ENCODE results near the gene TPD52L2.

TPD52L2 gene

DNA sequence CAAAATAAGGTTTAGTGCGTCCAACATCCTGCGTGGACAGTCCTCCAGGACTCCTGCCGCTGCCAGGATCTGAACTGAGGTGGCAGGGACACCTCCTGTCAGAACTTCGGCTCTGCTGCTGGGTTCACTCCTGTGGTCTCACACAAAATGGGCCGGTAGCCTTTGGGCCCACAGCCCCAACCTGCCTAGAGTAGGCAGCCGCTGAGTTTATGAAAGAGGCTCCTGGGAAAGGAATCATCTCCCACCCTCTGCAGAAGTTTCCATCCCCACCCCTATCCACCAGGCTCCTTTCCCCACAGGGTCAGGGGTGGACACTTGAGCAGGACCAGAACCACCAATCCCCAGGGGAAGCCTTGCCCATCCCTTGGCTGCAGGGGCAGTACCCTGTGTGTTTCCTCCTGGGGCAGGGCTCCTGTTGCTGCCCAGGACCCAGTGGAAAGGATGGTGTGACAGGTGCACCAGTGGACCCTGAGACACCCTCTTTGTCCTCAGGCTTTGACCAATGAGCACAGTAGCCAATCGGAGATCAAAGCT, 5.8 kb upstream of the TPD52L2 start:
- Histone ChIP-seq H3K4me3 (ENCODE audit: low read length, poor library complexity, severe bottlenecking) (peak overlapping the region; percentile 68), H3K27me3 (ENCODE audit: insufficient read depth, low read length, poor library complexity, severe bottlenecking) (no peaks in the 10 kb centered on the region), H4K20me1 (ENCODE audit: insufficient read depth, low read length, poor library complexity, severe bottlenecking) (no peaks in the 10 kb centered on the region), H3K36me3 (ENCODE audit: insufficient read depth, low read length) (no peaks in the 10 kb centered on the region; the same call in 1 of the 2 replicates), H3K79me2 (ENCODE audit: insufficient read depth, low read length) (peaks cover 21% of the 10 kb centered on the region; the same call in 1 of the 2 replicates), H2AFZ (ENCODE audit: low read length) (no peak overlapping the region), H3K4me1 (ENCODE audit: insufficient read depth, low read length, poor library complexity, severe bottlenecking) (peaks cover 39% of the 10 kb centered on the region), H3K9me3 (ENCODE audit: insufficient read depth, low read depth, low read length) (no peaks in the 10 kb centered on the region), H3F3A (ENCODE audit: low read depth) (no peaks in the 10 kb centered on the region), H3K9ac (ENCODE audit: low read depth, low read length, poor library complexity, severe bottlenecking) (peak overlapping the region; percentile 80), H3K4me2 (ENCODE audit: low read depth, low read length, poor library complexity, severe bottlenecking) (peak overlapping the region; percentile 81), H3K9me2 (replicated peaks; ENCODE audit: low read depth, low read length) (no peaks in the 10 kb centered on the region)
- TF ChIP-seq CTCF (conservative IDR thresholded peaks at IDR 0.05; ENCODE audit: low read length) (no peak; the same call in none of the 2 replicates), EZH2phosphoT487 (IDR thresholded peaks at IDR 0.05; ENCODE audit: borderline replicate concordance) (no peak)

DNA sequence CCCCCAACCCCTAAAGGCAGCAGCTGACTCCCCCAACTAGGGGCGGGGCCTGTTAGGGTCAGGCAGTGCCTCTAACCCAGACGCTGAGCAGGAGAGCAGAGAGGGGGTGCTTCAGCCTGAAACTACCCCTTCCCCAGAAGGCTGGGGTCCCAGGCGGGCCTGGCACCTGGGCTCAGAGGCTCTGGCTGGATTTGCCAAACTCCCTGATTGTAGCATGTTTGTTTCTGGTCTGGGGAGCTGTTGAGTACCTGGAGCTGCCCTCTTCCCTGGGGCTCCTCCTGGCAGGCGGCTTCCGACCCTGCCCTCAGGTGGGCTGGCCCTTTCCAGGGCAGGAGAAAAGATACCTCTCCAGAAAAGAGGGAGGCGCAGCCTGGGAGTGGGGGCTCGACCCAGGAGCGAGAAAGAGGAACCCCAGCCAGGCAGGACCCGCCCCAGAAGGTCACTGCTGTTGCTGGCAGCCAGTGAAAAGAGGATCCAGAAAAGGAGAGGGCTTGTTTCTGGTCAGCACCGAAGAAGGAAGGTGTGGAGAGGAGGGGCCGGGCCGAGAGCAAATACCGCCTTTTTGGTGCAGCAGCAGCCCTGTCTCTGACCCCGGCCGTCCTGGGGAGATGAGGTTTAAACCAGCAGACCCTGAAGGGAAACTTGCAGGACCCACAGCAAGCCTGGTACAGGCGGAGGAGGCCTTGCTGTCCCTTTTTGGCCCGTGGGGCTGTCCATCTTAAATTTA, 4.6 kb upstream of the TPD52L2 start:
- no peaks in the 10 kb centered on the region; the same call in 1 of the 2 replicates for H3K36me3 ChIP-seq (ENCODE audit: insufficient read depth, low read length)
- H3K27me3 ChIP-seq (ENCODE audit: insufficient read depth, low read length, poor library complexity, severe bottlenecking), result no peaks in the 10 kb centered on the region
- H3K4me1 ChIP-seq (ENCODE audit: insufficient read depth, low read length, poor library complexity, severe bottlenecking), result peaks cover 34% of the 10 kb centered on the region
- H3K9me2 ChIP-seq (replicated peaks; ENCODE audit: low read depth, low read length), result no peaks in the 10 kb centered on the region
- H4K20me1 ChIP-seq (ENCODE audit: insufficient read depth, low read length, poor library complexity, severe bottlenecking), result peaks cover 1% of the 10 kb centered on the region
- H2AFZ ChIP-seq (ENCODE audit: low read length), result no peak overlapping the region
- H3K9ac ChIP-seq (ENCODE audit: low read depth, low read length, poor library complexity, severe bottlenecking), result no peak overlapping the region
- no peak overlapping the region for H3K4me3 ChIP-seq (ENCODE audit: low read length, poor library complexity, severe bottlenecking)
- no peaks in the 10 kb centered on the region for H3K9me3 ChIP-seq (ENCODE audit: insufficient read depth, low read depth, low read length)
- peaks cover 24% of the 10 kb centered on the region for H3K79me2 ChIP-seq (ENCODE audit: insufficient read depth, low read length)
- no peak for TF ChIP-seq CTCF (conservative IDR thresholded peaks at IDR 0.05; ENCODE audit: low read length)
- no peak for TF ChIP-seq EZH2phosphoT487 (IDR thresholded peaks at IDR 0.05; ENCODE audit: borderline replicate concordance)
- H3K4me2 ChIP-seq (ENCODE audit: low read depth, low read length, poor library complexity, severe bottlenecking), result no peak overlapping the region
- H3F3A ChIP-seq (ENCODE audit: low read depth), result no peaks in the 10 kb centered on the region

DNA sequence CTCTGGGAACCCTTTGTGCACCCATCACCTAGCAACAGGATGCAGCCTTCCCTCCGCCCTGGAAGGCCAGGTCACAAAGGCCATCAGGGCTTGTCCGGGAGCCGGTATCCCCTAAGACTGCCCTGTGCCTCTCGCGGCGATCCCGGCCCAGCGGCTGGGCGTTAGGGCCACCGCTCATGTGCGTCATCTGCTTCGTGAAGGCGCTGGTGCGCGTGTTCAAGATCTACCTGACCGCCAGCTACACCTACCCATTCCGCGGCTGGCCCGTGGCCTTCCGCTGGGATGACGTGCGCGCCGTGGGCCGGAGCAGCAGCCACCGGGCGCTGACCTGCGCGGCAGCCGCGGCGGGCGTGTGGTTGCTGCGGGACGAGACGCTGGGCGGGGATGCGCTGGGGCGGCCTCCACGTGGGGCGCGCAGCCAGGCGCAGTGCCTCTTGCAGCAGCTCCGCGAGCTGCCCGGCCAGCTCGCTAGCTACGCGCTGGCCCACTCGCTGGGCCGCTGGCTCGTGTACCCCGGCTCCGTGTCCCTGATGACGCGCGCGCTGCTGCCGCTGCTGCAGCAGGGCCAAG, 3.6 kb upstream of the TPD52L2 start, which contains the start of gene ABHD16B:
ABHD16B (plus strand) TSS at position 134 of the 570 bp plus-strand sequence; CDS start at position 177, 43 bp downstream.
- H3K4me2 ChIP-seq (ENCODE audit: low read depth, low read length, poor library complexity, severe bottlenecking), result no peak within 1 kb of the TSS
- peaks cover 34% of the 10 kb centered on the region for H3K79me2 ChIP-seq (ENCODE audit: insufficient read depth, low read length)
- H3F3A ChIP-seq (ENCODE audit: low read depth), result no peaks in the 10 kb centered on the region
- H2AFZ ChIP-seq (ENCODE audit: low read length), result no peak within 1 kb of the TSS
- no peak within 1 kb of the TSS for H3K4me3 ChIP-seq (ENCODE audit: low read length, poor library complexity, severe bottlenecking)
- peaks cover 5% of the 10 kb centered on the region for H4K20me1 ChIP-seq (ENCODE audit: insufficient read depth, low read length, poor library complexity, severe bottlenecking)
- TF ChIP-seq EZH2phosphoT487 (IDR thresholded peaks at IDR 0.05; ENCODE audit: borderline replicate concordance), result no peak
- TF ChIP-seq CTCF (conservative IDR thresholded peaks at IDR 0.05; ENCODE audit: low read length), result no peak
- no peaks in the 10 kb centered on the region for H3K27me3 ChIP-seq (ENCODE audit: insufficient read depth, low read length, poor library complexity, severe bottlenecking)
- no peak within 1 kb of the TSS for H3K9ac ChIP-seq (ENCODE audit: low read depth, low read length, poor library complexity, severe bottlenecking)
- H3K36me3 ChIP-seq (ENCODE audit: insufficient read depth, low read length), result no peaks in the 10 kb centered on the region; the same call in 1 of the 2 replicates
- H3K9me3 ChIP-seq (ENCODE audit: insufficient read depth, low read depth, low read length), result no peaks in the 10 kb centered on the region
- no peaks in the 10 kb centered on the region for H3K9me2 ChIP-seq (replicated peaks; ENCODE audit: low read depth, low read length)
- H3K4me1 ChIP-seq (ENCODE audit: insufficient read depth, low read length, poor library complexity, severe bottlenecking), result peaks cover 42% of the 10 kb centered on the region

All from Loucy (cell line).